CD4-positive, CD25-positive, alpha-beta regulatory T cell (primary cell): ENCODE measurements around the gene TUFT1. TPM values are rescaled to one million over a fixed set of nuclear protein-coding genes. Genes with fewer than 3 reads are reported as not detected.

Experiments
- ATAC-seq, 2 donors: fragments of 150-1000 bp; cut with Tn5 transposase; one replicate each; pipeline ENCODE4 v1.10.0; 2021; ENCODE audit warnings: low read depth in 2 of 2, moderate number of reproducible peaks in 2 of 2, moderate library complexity in 1 of 2
- DNase-seq, 3 donors: peaks; one replicate each; pipeline versions ENCODE4 v3.0.0 to v3.0.0-alpha.2; 2012 to 2022; ENCODE audit warnings: mixed read lengths in 1 of 3
- H3K27ac ChIP-seq: one replicate; pipeline ENCODE4 v1.7.0; 2013; ENCODE audit warnings: mild to moderate bottlenecking, low read length; ENCODE audit not compliant: insufficient read depth, poor library complexity, severe bottlenecking
- H3K27me3 ChIP-seq: one replicate; pipeline ENCODE4 v1.7.0; 2013; ENCODE audit warnings: low read length; ENCODE audit not compliant: control insufficient read depth, insufficient read depth
- H3K36me3 ChIP-seq: one replicate; pipeline ENCODE4 v1.7.0; 2013; ENCODE audit warnings: mild to moderate bottlenecking, low read length, moderate library complexity; ENCODE audit not compliant: control insufficient read depth, insufficient read depth
- H3K4me1 ChIP-seq: 2 replicates; pipeline ENCODE4 v1.7.0; 2013; ENCODE audit warnings: mild to moderate bottlenecking, low read length; ENCODE audit not compliant: insufficient read depth, control insufficient read depth, poor library complexity, severe bottlenecking
- H3K4me3 ChIP-seq: one replicate; pipeline ENCODE4 v1.7.0; 2013; ENCODE audit warnings: low read depth, mild to moderate bottlenecking, low read length, moderate library complexity
- H3K9me3 ChIP-seq, 2 experiments: 1 replicate in 1 of 2; 2 replicates in 1 of 2; pipeline ENCODE4 v1.7.0; 2013; ENCODE audit warnings: low read length in 2 of 2, mild to moderate bottlenecking in 1 of 2, moderate library complexity in 1 of 2; ENCODE audit not compliant: control insufficient read depth in 2 of 2
- H3K27ac Mint-ChIP-seq, 3 donors: one replicate each; pipeline ENCODE4 v1.8.0; 2020 to 2022; ENCODE audit warnings: mild to moderate bottlenecking in 3 of 3, mixed read lengths in 3 of 3, moderate library complexity in 2 of 3
- H3K27me3 Mint-ChIP-seq: one replicate; pipeline ENCODE4 v1.8.0; 2022; ENCODE audit warnings: mild to moderate bottlenecking, mixed read lengths
- H3K36me3 Mint-ChIP-seq: one replicate; pipeline ENCODE4 v1.8.0; 2020; ENCODE audit warnings: mixed read lengths
- H3K4me1 Mint-ChIP-seq, 4 donors: one replicate each; pipeline ENCODE4 v1.8.0; 2020 to 2022; ENCODE audit warnings: mixed read lengths in 4 of 4, mild to moderate bottlenecking in 1 of 4
- H3K4me3 Mint-ChIP-seq, 4 donors: one replicate each; pipeline ENCODE4 v1.8.0; 2020 to 2022; ENCODE audit warnings: mild to moderate bottlenecking in 4 of 4, mixed read lengths in 4 of 4, moderate library complexity in 3 of 4
- H3K9me3 Mint-ChIP-seq, 7 donors: one replicate each; pipeline ENCODE4 v1.8.0; 2020 to 2022; ENCODE audit warnings: mixed read lengths in 7 of 7, mild to moderate bottlenecking in 3 of 7, moderate library complexity in 2 of 7
- polyA plus RNA-seq, 4 donors: library from polyadenylated mRNA; unstranded; fragments of 300-500 nt; fragmentation: Illumina TruSeq; gene quantifications; one replicate each; pipeline ENCODE4 v1.2.3, GENCODE V29; 2021
- total RNA-seq: library from RNA; stranded (reverse); gene quantifications from one replicate; pipeline ENCODE4 v1.2.3, GENCODE V29; 2022

Gene TUFT1
- total and polyA plus RNA-seq, 5 donors from 2014 or later, result 10.2 to 13.6 (median 13.3) TPM

DNA sequence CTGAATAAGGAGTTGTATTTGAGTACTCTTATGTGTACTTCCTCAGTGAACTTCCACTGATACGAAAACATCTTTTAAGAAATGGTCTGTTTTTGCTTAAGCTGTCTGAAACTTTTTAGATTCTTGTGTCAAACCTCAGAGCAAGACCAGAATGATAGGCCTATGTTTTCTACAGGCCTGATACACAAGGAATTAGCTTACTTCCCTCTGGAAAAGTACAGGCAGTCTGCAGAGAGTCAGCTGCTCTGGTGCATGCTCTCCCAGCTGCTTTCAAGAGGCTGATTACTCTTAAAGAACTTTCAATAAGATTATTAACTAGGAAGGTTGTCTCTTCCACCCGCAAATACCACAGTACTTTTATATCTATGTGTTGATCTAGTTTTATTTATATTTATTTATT lies 81.2 kb downstream of the TUFT1 start:
- Mint-ChIP-seq H3K27ac (peak overlapping the region in 1 of 3 donors; percentile 37), H3K36me3 (peaks cover 4% of the 10 kb centered on the region), H3K4me3 (no peak overlapping the region), H3K4me1 (peaks cover 33 to 47% (median 40%) of the 10 kb centered on the region in 4 donors), H3K9me3 (no peaks in the 10 kb centered on the region), H3K27me3 (no peaks in the 10 kb centered on the region)
- H3K4me1 ChIP-seq, result peaks cover 5% of the 10 kb centered on the region
- no peak for ATAC-seq
- H3K9me3 ChIP-seq, result no peaks in the 10 kb centered on the region
- no peak for DNase-seq
- no peaks in the 10 kb centered on the region for H3K27me3 ChIP-seq
- no peak overlapping the region for H3K27ac ChIP-seq
- no peak overlapping the region for H3K4me3 ChIP-seq
- no peaks in the 10 kb centered on the region for H3K36me3 ChIP-seq

GRCh38 chr1:151624783-151625182 lies 84.7 kb downstream of the TUFT1 start:
- Histone ChIP-seq H3K36me3 (peaks cover 5% of the 10 kb centered on the region), H3K4me3 (no peak overlapping the region), H3K27ac (no peak overlapping the region), H3K27me3 (no peaks in the 10 kb centered on the region), H3K4me1 (peaks cover 5% of the 10 kb centered on the region), H3K9me3 (no peaks in the 10 kb centered on the region)
- Mint-ChIP-seq H3K9me3 (no peaks in the 10 kb centered on the region), H3K36me3 (peaks cover 11% of the 10 kb centered on the region), H3K27me3 (no peaks in the 10 kb centered on the region), H3K27ac (no peak overlapping the region), H3K4me1 (peaks cover 21 to 40% (median 24%) of the 10 kb centered on the region in 4 donors), H3K4me3 (no peak overlapping the region)
- ATAC-seq (no peak), DNase-seq (no peak)

- H3K9me3 Mint-ChIP-seq, result no peaks in the 10 kb centered on the region
- no peak for ATAC-seq
Observed at GRCh38 chr1:151626740-151627334, 86.7 kb downstream of the TUFT1 start.

GRCh38 chr1:151629278-151629677 lies 89.2 kb downstream of the TUFT1 start:
- ATAC-seq, result no peak
- Mint-ChIP-seq H3K4me3 (no peak overlapping the region), H3K27ac (no peak overlapping the region), H3K9me3 (no peaks in the 10 kb centered on the region), H3K4me1 (peaks cover 12 to 18% (median 14%) of the 10 kb centered on the region in 4 donors), H3K27me3 (no peaks in the 10 kb centered on the region), H3K36me3 (peaks cover 19% of the 10 kb centered on the region)
- Histone ChIP-seq H3K4me1 (no peaks in the 10 kb centered on the region), H3K27me3 (no peaks in the 10 kb centered on the region), H3K36me3 (peaks cover 5% of the 10 kb centered on the region), H3K4me3 (no peak overlapping the region), H3K9me3 (no peaks in the 10 kb centered on the region), H3K27ac (no peak overlapping the region)
- DNase-seq, result no peak

More at GRCh38 chr1:151626740-151627334, 86.7 kb downstream of the TUFT1 start:
- Histone ChIP-seq H3K36me3 (peaks cover 5% of the 10 kb centered on the region), H3K27ac (no peak overlapping the region), H3K4me3 (no peak overlapping the region), H3K9me3 (no peaks in the 10 kb centered on the region), H3K27me3 (no peaks in the 10 kb centered on the region), H3K4me1 (no peaks in the 10 kb centered on the region)
- H3K27ac Mint-ChIP-seq, result peak overlapping the region in 1 of 3 donors; percentile 82
- no peak for DNase-seq
- no peaks in the 10 kb centered on the region for H3K27me3 Mint-ChIP-seq
- peaks cover 8 to 19% (median 14%) of the 10 kb centered on the region in 4 donors for H3K4me1 Mint-ChIP-seq
- H3K36me3 Mint-ChIP-seq, result peaks cover 11% of the 10 kb centered on the region
- no peak overlapping the region for H3K4me3 Mint-ChIP-seq

Other genes with a start within 250 kb of the TUFT1 start
- gene PI4KB, start 212.9 kb upstream of the TUFT1 start, total RNA-seq, result 73.5 TPM
- gene PI4KB, start 212.9 kb upstream of the TUFT1 start, polyA plus RNA-seq, result 10 to 100 TPM; 48.4 to 57.4 (median 53.3) TPM
- 105 TPM for gene RFX5, start 193.1 kb upstream of the TUFT1 start, total RNA-seq
- gene RFX5, start 193.1 kb upstream of the TUFT1 start, polyA plus RNA-seq, result 10 to 100 TPM; 28.8 to 35.9 (median 35.2) TPM
- gene SELENBP1, start 167.6 kb upstream of the TUFT1 start, total RNA-seq, result not detected
- gene SELENBP1, start 167.6 kb upstream of the TUFT1 start, polyA plus RNA-seq, result not detected
- 344 TPM for gene PSMB4, start 140.7 kb upstream of the TUFT1 start, total RNA-seq
- gene PSMB4, start 140.7 kb upstream of the TUFT1 start, polyA plus RNA-seq, result 10 to 100 TPM; 79.4 to 99.1 (median 91.0) TPM
- gene POGZ, start 80.8 kb upstream of the TUFT1 start, total RNA-seq, result 141 TPM
- 10 to 100 TPM in 1 of 4 donors, 1 to 10 TPM in 3; 5.2 to 10.0 (median 5.9) TPM for gene POGZ, start 80.8 kb upstream of the TUFT1 start, polyA plus RNA-seq
- 0.37 TPM for gene CGN, start 28.9 kb upstream of the TUFT1 start, total RNA-seq
- 1 to 10 TPM in 1 of 4 donors, under 1 TPM in 1, not detected in 2; 0.37 to 1.2 TPM for gene CGN, start 28.9 kb upstream of the TUFT1 start, polyA plus RNA-seq
- gene SNX27, start 71.7 kb downstream of the TUFT1 start, total RNA-seq, result 25.3 TPM
- 10 to 100 TPM; 10.4 to 12.7 (median 11.5) TPM for gene SNX27, start 71.7 kb downstream of the TUFT1 start, polyA plus RNA-seq
- gene CELF3, start 176.5 kb downstream of the TUFT1 start, total RNA-seq, result not detected
- not detected for gene CELF3, start 176.5 kb downstream of the TUFT1 start, polyA plus RNA-seq
- not detected for gene RIIAD1, start 181.2 kb downstream of the TUFT1 start, total RNA-seq
- gene RIIAD1, start 181.2 kb downstream of the TUFT1 start, polyA plus RNA-seq, result not detected
- 87.5 TPM for gene MRPL9, start 223.2 kb downstream of the TUFT1 start, total RNA-seq
- gene MRPL9, start 223.2 kb downstream of the TUFT1 start, polyA plus RNA-seq, result 100 to 1,000 TPM; 148 to 179 (median 166) TPM